ENCODE results near the gene SLC22A24.

SLC22A24 gene

GRCh38 chr11:63042596-63042995 is 101.4 kb downstream of the SLC22A24 start:
- Histone ChIP-seq H3K27me3 (ENCODE audit: control insufficient read depth in 1 of 2, insufficient read depth in 1 of 2, low read length in 2 of 2) (no peaks in the 10 kb centered on the region), H3K14ac (ENCODE audit: low read length in 2 of 2) (no peak overlapping the region)

GRCh38 chr11:63032457-63032856 is 111.6 kb downstream of the SLC22A24 start:
- WGBS = 94% methylated on average over 4 of the region's 4 CpGs
- no peak overlapping the region for H3K4me2 ChIP-seq (ENCODE audit: low read length, poor library complexity, severe bottlenecking)
- H3K9ac ChIP-seq (ENCODE audit: low read length) = no peak overlapping the region
- no peak overlapping the region for H3K27ac ChIP-seq (ENCODE audit: low read length, poor library complexity, severe bottlenecking)
- H3K4me3 ChIP-seq (ENCODE audit: insufficient read depth in 1 of 2, low read depth in 1 of 2, low read length in 2 of 2) = no peak overlapping the region
- no peak for DNase-seq
- H3K9me3 ChIP-seq (ENCODE audit: control insufficient read depth, low read length) = peaks cover 4% of the 10 kb centered on the region
- no peak overlapping the region for H2AK5ac ChIP-seq (ENCODE audit: low read length, severe bottlenecking)
- H2BK5ac ChIP-seq (ENCODE audit: low read depth, low read length, poor library complexity, severe bottlenecking) = no peak overlapping the region
- H3K36me3 ChIP-seq (ENCODE audit: control insufficient read depth in 1 of 2, insufficient read depth in 2 of 2, low read depth in 1 of 2, low read length in 2 of 2) = no peaks in the 10 kb centered on the region
- no peak overlapping the region for H2BK120ac ChIP-seq (ENCODE audit: low read depth, low read length)
- no peak overlapping the region for H3K14ac ChIP-seq (ENCODE audit: low read length in 2 of 2)
- no peak overlapping the region for H2BK12ac ChIP-seq (ENCODE audit: low read length in 2 of 2)
- peaks cover 11 to 45% of the 10 kb centered on the region in 2 experiments for H3K27me3 ChIP-seq (ENCODE audit: control insufficient read depth in 1 of 2, insufficient read depth in 1 of 2, low read length in 2 of 2)
- no peak overlapping the region for H3K4ac ChIP-seq (ENCODE audit: low read depth in 1 of 2, low read length in 2 of 2)
- H3K23ac ChIP-seq (ENCODE audit: low read length in 2 of 2) = no peak overlapping the region
- H4K91ac ChIP-seq (ENCODE audit: low read length) = no peak overlapping the region
- H2AFZ ChIP-seq (ENCODE audit: low read depth, low read length) = no peak overlapping the region
- no peak overlapping the region for H4K8ac ChIP-seq (ENCODE audit: low read length)
- no peaks in the 10 kb centered on the region for H3K4me1 ChIP-seq (ENCODE audit: control insufficient read depth, insufficient read depth, low read depth, low read length)
- H3K79me1 ChIP-seq (replicated peaks; ENCODE audit: low read length, poor library complexity, severe bottlenecking) = no peaks in the 10 kb centered on the region
- H3K18ac ChIP-seq (ENCODE audit: low read depth in 1 of 2, low read length in 2 of 2) = no peak overlapping the region
- H2BK15ac ChIP-seq (ENCODE audit: low read depth, poor library complexity, severe bottlenecking) = no peak overlapping the region

More at GRCh38 chr11:63042596-63042995, 101.4 kb downstream of the SLC22A24 start:
- Histone ChIP-seq H3K79me1 (replicated peaks; ENCODE audit: low read length, poor library complexity, severe bottlenecking) (no peaks in the 10 kb centered on the region), H3K4me1 (ENCODE audit: control insufficient read depth, insufficient read depth, low read depth, low read length) (peaks cover under 1% of the 10 kb centered on the region), H2AK5ac (ENCODE audit: low read length, severe bottlenecking) (no peak overlapping the region), H4K8ac (ENCODE audit: low read length) (no peak overlapping the region), H3K9me3 (ENCODE audit: control insufficient read depth, low read length) (no peaks in the 10 kb centered on the region), H3K4me2 (ENCODE audit: low read length, poor library complexity, severe bottlenecking) (no peak overlapping the region), H3K9ac (ENCODE audit: low read length) (no peak overlapping the region), H3K36me3 (ENCODE audit: control insufficient read depth in 1 of 2, insufficient read depth in 2 of 2, low read depth in 1 of 2, low read length in 2 of 2) (no peaks in the 10 kb centered on the region), H4K91ac (ENCODE audit: low read length) (no peak overlapping the region), H2AFZ (ENCODE audit: low read depth, low read length) (no peak overlapping the region), H3K23ac (ENCODE audit: low read length in 2 of 2) (no peak overlapping the region), H3K4me3 (ENCODE audit: insufficient read depth in 1 of 2, low read depth in 1 of 2, low read length in 2 of 2) (no peak overlapping the region), H3K27ac (ENCODE audit: low read length, poor library complexity, severe bottlenecking) (no peak overlapping the region), H2BK120ac (ENCODE audit: low read depth, low read length) (no peak overlapping the region), H3K18ac (ENCODE audit: low read depth in 1 of 2, low read length in 2 of 2) (no peak overlapping the region), H2BK12ac (ENCODE audit: low read length in 2 of 2) (no peak overlapping the region), H2BK5ac (ENCODE audit: low read depth, low read length, poor library complexity, severe bottlenecking) (no peak overlapping the region), H3K4ac (ENCODE audit: low read depth in 1 of 2, low read length in 2 of 2) (no peak overlapping the region), H2BK15ac (ENCODE audit: low read depth, poor library complexity, severe bottlenecking) (no peak overlapping the region)
- WGBS = 82% methylated on average over 3 of the region's 3 CpGs
- no peak for DNase-seq
